Large intestine (tissue), 3 donors: ENCODE data around the gene CTSD. TPM values are rescaled to one million over a fixed set of nuclear protein-coding genes. Genes with fewer than 3 reads are reported as not detected.

ENCODE experiments used
- DNase-seq, 2 donors: peaks; one replicate each; pipeline versions ENCODE4 v3.0.0 to v3.0.0-alpha.2; 2013
- H3K27ac ChIP-seq: one replicate; pipeline ENCODE4 v1.5.1; 2013; ENCODE audit warnings: low read length
- H3K27me3 ChIP-seq: 2 replicates; pipeline ENCODE4 v1.6.1; 2013; ENCODE audit warnings: low read length; ENCODE audit not compliant: control insufficient read depth, insufficient read depth
- H3K36me3 ChIP-seq: 2 replicates; pipeline ENCODE4 v1.6.1; 2013; ENCODE audit warnings: low read length; ENCODE audit not compliant: control insufficient read depth, insufficient read depth
- H3K4me1 ChIP-seq: one replicate; pipeline ENCODE4 v1.6.1; 2013; ENCODE audit warnings: low read length; ENCODE audit not compliant: control insufficient read depth, insufficient read depth
- H3K4me3 ChIP-seq: one replicate; pipeline ENCODE4 v1.5.1; 2013; ENCODE audit warnings: low read length
- H3K9me3 ChIP-seq: one replicate; pipeline ENCODE4 v1.6.1; 2013; ENCODE audit warnings: mild to moderate bottlenecking, low read depth, low read length, moderate library complexity; ENCODE audit not compliant: control insufficient read depth
- WGBS: methylation state at CpG from one replicate; pipeline ENCODE4 v1.1.5; 2013; ENCODE audit warnings: low lambda C conversion rate; ENCODE audit not compliant: insufficient coverage; 5-methylcytosine and 5-hydroxymethylcytosine counted together
- polyA plus RNA-seq: library from polyadenylated mRNA; unstranded; fragments of 120-200 nt; gene quantifications from one replicate; pipeline ENCODE4 v1.2.1, GENCODE V29; 2013

The CTSD gene
- polyA plus RNA-seq, 1 donor = 341 TPM

GRCh38 chr11:1783725-1784529, 20.2 kb upstream of the CTSD start:
- peaks cover 4% of the 10 kb centered on the region for H3K9me3 ChIP-seq
- H3K27me3 ChIP-seq = no peaks in the 10 kb centered on the region
- no peak overlapping the region for H3K27ac ChIP-seq
- H3K4me3 ChIP-seq = no peak overlapping the region
- no peaks in the 10 kb centered on the region for H3K36me3 ChIP-seq
- no peak for DNase-seq
- no peaks in the 10 kb centered on the region for H3K4me1 ChIP-seq
- no CpG with 5 or more reads among the region's 24 CpGs for WGBS

GRCh38 chr11:1782831-1783724, 19.4 kb upstream of the CTSD start:
- H3K9me3 ChIP-seq = no peaks in the 10 kb centered on the region

GRCh38 chr11:1782031-1782590, 18.4 kb upstream of the CTSD start:
- Histone ChIP-seq H3K9me3 (no peaks in the 10 kb centered on the region), H3K4me1 (peaks cover 8% of the 10 kb centered on the region), H3K27ac (no peak overlapping the region), H3K4me3 (no peak overlapping the region), H3K27me3 (no peaks in the 10 kb centered on the region), H3K36me3 (no peaks in the 10 kb centered on the region)
- DNase-seq = no peak
- no CpG with 5 or more reads among the region's 13 CpGs for WGBS

More at GRCh38 chr11:1782831-1783724, 19.4 kb upstream of the CTSD start:
- Histone ChIP-seq H3K36me3 (no peaks in the 10 kb centered on the region), H3K4me1 (peaks cover 7% of the 10 kb centered on the region), H3K27me3 (no peaks in the 10 kb centered on the region), H3K27ac (no peak overlapping the region), H3K4me3 (no peak overlapping the region)
- DNase-seq = peak in 1 of 2 donors; percentile 32
- no CpG with 5 or more reads among the region's 20 CpGs for WGBS

GRCh38 chr11:1781593-1781975, 17.9 kb upstream of the CTSD start:
- WGBS = no CpG with 5 or more reads among the region's 9 CpGs
- Histone ChIP-seq H3K4me3 (no peak overlapping the region), H3K36me3 (no peaks in the 10 kb centered on the region), H3K9me3 (no peaks in the 10 kb centered on the region), H3K27me3 (no peaks in the 10 kb centered on the region), H3K4me1 (peaks cover 8% of the 10 kb centered on the region), H3K27ac (no peak overlapping the region)
- no peak for DNase-seq

GRCh38 chr11:1780700-1781592, 17.2 kb upstream of the CTSD start:
- H3K27ac ChIP-seq = no peak overlapping the region
- peaks cover 8% of the 10 kb centered on the region for H3K4me1 ChIP-seq
- no peaks in the 10 kb centered on the region for H3K27me3 ChIP-seq
- no CpG with 5 or more reads among the region's 25 CpGs for WGBS
- no peak for DNase-seq
- H3K4me3 ChIP-seq = no peak overlapping the region
- no peaks in the 10 kb centered on the region for H3K36me3 ChIP-seq
- H3K9me3 ChIP-seq = peaks cover 5% of the 10 kb centered on the region

- WGBS = 100% methylated on average over 4 of the region's 34 CpGs
- Histone ChIP-seq H3K27me3 (no peaks in the 10 kb centered on the region), H3K4me3 (no peak overlapping the region), H3K36me3 (no peaks in the 10 kb centered on the region), H3K4me1 (peaks cover 8% of the 10 kb centered on the region), H3K27ac (no peak overlapping the region), H3K9me3 (peaks cover 7% of the 10 kb centered on the region)
- no peak for DNase-seq
Measured at GRCh38 chr11:1779806-1780699, 16.3 kb upstream of the CTSD start.

GRCh38 chr11:1779034-1779805, 15.5 kb upstream of the CTSD start:
- Histone ChIP-seq H3K4me1 (peaks cover 8% of the 10 kb centered on the region), H3K36me3 (no peaks in the 10 kb centered on the region), H3K27ac (no peak overlapping the region), H3K9me3 (peaks cover 11% of the 10 kb centered on the region), H3K27me3 (no peaks in the 10 kb centered on the region), H3K4me3 (no peak overlapping the region)
- no CpG with 5 or more reads among the region's 17 CpGs for WGBS
- no peak for DNase-seq

- H3K4me1 ChIP-seq = peaks cover 8% of the 10 kb centered on the region
- no peak overlapping the region for H3K27ac ChIP-seq
- no peaks in the 10 kb centered on the region for H3K27me3 ChIP-seq
- no peaks in the 10 kb centered on the region for H3K36me3 ChIP-seq
- WGBS = no CpG with 5 or more reads among the region's 14 CpGs
- peaks cover 11% of the 10 kb centered on the region for H3K9me3 ChIP-seq
- H3K4me3 ChIP-seq = no peak overlapping the region
- DNase-seq = peak in 1 of 2 donors; percentile 46
Measured at GRCh38 chr11:1778141-1778911, 14.6 kb upstream of the CTSD start.
